ENCODE data around the gene AMDHD2. TPM values are rescaled to one million over a fixed set of nuclear protein-coding genes. Genes with fewer than 3 reads are reported as not detected.
"Not testable (repeated sequence)": the region's sequence is repeated elsewhere in the genome, so short reads cannot be mapped to it uniquely, and the experiment has no call there.

Gene AMDHD2
- total RNA-seq = 12.4 TPM
- long read RNA-seq, transcript AMDHD2-201 (11 exons, 1,459 nt) = major isoform, 9 of 22 reads
- long read RNA-seq, partial matches to known transcripts = 0 of 22 reads
- long read RNA-seq, other reads (novel, unspliced or antisense) = 8 of 22 reads

- intact Hi-C loops (cut with DNase I) = no loop called here
- peak; percentile 95 for DNase-seq (ENCODE audit: low spot score)
Observed at GRCh38 chr16:2520097-2520783, at the start of gene AMDHD2. Gene AMDHD2, plus strand, starts transcription at chr16:2520371. Its CDS starts 88 bp downstream, at chr16:2520459.

- intact Hi-C loops (cut with DNase I) = no loop called here
- no peak for DNase-seq (ENCODE audit: low spot score)
Observed at GRCh38 chr16:2470603-2471015, 49.6 kb upstream of the AMDHD2 start.

GRCh38 chr16:2471016-2471652 lies 49.0 kb upstream of the AMDHD2 start, which contains the start of gene NTN3:
Gene NTN3, plus strand, starts transcription at chr16:2471297. Its CDS starts 405 bp downstream, at chr16:2471702.
- DNase-seq (ENCODE audit: low spot score) = no peak
- intact Hi-C loops (cut with DNase I) = no loop called here

GRCh38 chr16:2471653-2472487 lies 48.3 kb upstream of the AMDHD2 start:
- no peak for DNase-seq (ENCODE audit: low spot score)
- intact Hi-C loops (cut with DNase I) = no loop called here

- no peak for DNase-seq (ENCODE audit: low spot score)
- intact Hi-C loops (cut with DNase I) = no loop called here
Observed at GRCh38 chr16:2472488-2472864, 47.7 kb upstream of the AMDHD2 start.

GRCh38 chr16:2472885-2473445 lies 47.2 kb upstream of the AMDHD2 start:
- no peak for DNase-seq (ENCODE audit: low spot score)
- intact Hi-C loops (cut with DNase I) = no loop called here

- intact Hi-C loops (cut with DNase I) = no loop called here
- no peak for DNase-seq (ENCODE audit: low spot score)
Observed at GRCh38 chr16:2473446-2473926, 46.7 kb upstream of the AMDHD2 start.

GRCh38 chr16:2473999-2474876 lies 45.9 kb upstream of the AMDHD2 start:
- intact Hi-C loops (cut with DNase I) = no loop called here
- no peak for DNase-seq (ENCODE audit: low spot score)

- intact Hi-C loops (cut with DNase I) = no loop called here
- peak; percentile 92 for DNase-seq (ENCODE audit: low spot score)
Observed at GRCh38 chr16:2474877-2475412, 45.2 kb upstream of the AMDHD2 start, which contains the start of gene TBC1D24. Gene TBC1D24, plus strand, starts transcription at chr16:2475127. Its CDS starts 21,022 bp downstream, at chr16:2496149.

GRCh38 chr16:2475413-2476344 lies 44.5 kb upstream of the AMDHD2 start:
- DNase-seq (ENCODE audit: low spot score) = no peak
- intact Hi-C loops (cut with DNase I) = no loop called here

GRCh38 chr16:2476345-2476720 lies 43.8 kb upstream of the AMDHD2 start:
- no peak for DNase-seq (ENCODE audit: low spot score)
- intact Hi-C loops (cut with DNase I) = no loop called here

GRCh38 chr16:2476741-2477140 lies 43.4 kb upstream of the AMDHD2 start:
- intact Hi-C loops (cut with DNase I) = no loop called here
- DNase-seq (ENCODE audit: low spot score) = no peak

GRCh38 chr16:2477327-2477726 lies 42.8 kb upstream of the AMDHD2 start:
- intact Hi-C loops (cut with DNase I) = no loop called here

GRCh38 chr16:2478279-2478678 lies 41.9 kb upstream of the AMDHD2 start:
- intact Hi-C loops (cut with DNase I) = no loop called here

More at GRCh38 chr16:2477327-2477726, 42.8 kb upstream of the AMDHD2 start:
- no peak for DNase-seq (ENCODE audit: low spot score)

GRCh38 chr16:2479996-2480395 lies 40.2 kb upstream of the AMDHD2 start:
- DNase-seq (ENCODE audit: low spot score) = not testable (repeated sequence)
- intact Hi-C loops (cut with DNase I) = loop anchor here (10.0 kb wide), 1 partner anchor 145 kb away; no protein-coding TSS in a partner anchor

More at GRCh38 chr16:2478279-2478678, 41.9 kb upstream of the AMDHD2 start:
- DNase-seq (ENCODE audit: low spot score) = no peak

GRCh38 chr16:2480948-2481347 lies 39.2 kb upstream of the AMDHD2 start:
- intact Hi-C loops (cut with DNase I) = loop anchor here (10.0 kb wide), 1 partner anchor 146 kb away; no protein-coding TSS in a partner anchor
- no peak for DNase-seq (ENCODE audit: low spot score)

GRCh38 chr16:2481676-2482075 lies 38.5 kb upstream of the AMDHD2 start:
- intact Hi-C loops (cut with DNase I) = loop anchor here (10.0 kb wide), 1 partner anchor 147 kb away; no protein-coding TSS in a partner anchor

More at GRCh38 chr16:2481676-2482075, 38.5 kb upstream of the AMDHD2 start:
- DNase-seq (ENCODE audit: low spot score) = no peak
